DOHH2 (cell line): Measurements from ENCODE around the gene ADAMTSL5.

Experiments used
- H3F3A ChIP-seq: fragments of 200-600 bp; sonication (generic), shearing (Covaris generic); 2 replicates; pipeline ENCODE4 v1.6.0; 2016; ENCODE audit warnings: antibody characterized with exemption, mild to moderate bottlenecking; ENCODE audit not compliant: control insufficient read depth, insufficient read depth
- H3K27ac ChIP-seq: fragments of 200-600 bp; sonication (generic); 2 replicates; pipeline ENCODE4 v1.5.1; 2014; ENCODE audit warnings: low read depth, mild to moderate bottlenecking, low read length, moderate library complexity
- H3K27me3 ChIP-seq: fragments of 200-600 bp; sonication (generic); 2 replicates; pipeline ENCODE4 v1.6.1; 2014; ENCODE audit warnings: mild to moderate bottlenecking, low read length, mixed read lengths; ENCODE audit not compliant: control insufficient read depth
- H3K36me3 ChIP-seq: fragments of 200-600 bp; sonication (generic); 2 replicates; pipeline ENCODE4 v1.6.1; 2014; ENCODE audit warnings: mild to moderate bottlenecking, low read length, moderate library complexity, mixed read lengths; ENCODE audit not compliant: control insufficient read depth
- H3K4me1 ChIP-seq: fragments of 200-600 bp; sonication (generic); 2 replicates; pipeline ENCODE4 v1.6.1; 2014; ENCODE audit warnings: mild to moderate bottlenecking, low read length, mixed read lengths; ENCODE audit not compliant: control insufficient read depth
- H3K4me2 ChIP-seq: fragments of 200-600 bp; sonication (generic); 2 replicates; pipeline ENCODE4 v1.6.0; 2014; ENCODE audit warnings: mild to moderate bottlenecking, low read length, moderate library complexity
- H3K4me3 ChIP-seq: fragments of 200-600 bp; sonication (generic); 2 replicates; pipeline ENCODE4 v1.5.1; 2014; ENCODE audit warnings: mild to moderate bottlenecking, low read length, mixed read lengths
- H3K79me2 ChIP-seq: fragments of 200-600 bp; sonication (generic); 2 replicates; pipeline ENCODE4 v1.6.1; 2014; ENCODE audit warnings: mild to moderate bottlenecking, low read length, mixed read lengths; ENCODE audit not compliant: control insufficient read depth
- H3K9me2 ChIP-seq: fragments of 200-600 bp; sonication (generic); replicated peaks from 2 replicates; pipeline ENCODE4 v1.6.1; 2014; ENCODE audit warnings: mild to moderate bottlenecking, low read length, mixed read lengths; ENCODE audit not compliant: control insufficient read depth
- H3K9me3 ChIP-seq: fragments of 200-600 bp; sonication (generic); 2 replicates; pipeline ENCODE4 v1.6.1; 2014; ENCODE audit warnings: antibody characterized with exemption, low read length, mixed read lengths; ENCODE audit not compliant: control insufficient read depth, insufficient read depth
- H4K20me1 ChIP-seq: fragments of 200-600 bp; sonication (generic); 2 replicates; pipeline ENCODE4 v1.6.0; 2014; ENCODE audit warnings: low read depth, mild to moderate bottlenecking, antibody characterized with exemption, low read length, moderate library complexity; ENCODE audit not compliant: control insufficient read depth, insufficient read depth
- EZH2phosphoT487 ChIP-seq: fragments of 200-600 bp; sonication (generic); IDR thresholded peaks from 2 replicates; pipeline ENCODE4 v1.6.1; 2017; ENCODE audit warnings: borderline replicate concordance, mild to moderate bottlenecking, antibody characterized with exemption, low read length, moderate library complexity, mixed read lengths
- TF ChIP-seq, protein P1 (sequence below): fragments of 200-600 bp; sonication (generic); IDR thresholded peaks from one replicate; pipeline ENCODE4 v1.5.1; 2014; ENCODE audit warnings: antibody characterized with exemption, mild to moderate bottlenecking, low read depth, low read length; ENCODE audit not compliant: poor library complexity, severe bottlenecking

ADAMTSL5 gene

DNA sequence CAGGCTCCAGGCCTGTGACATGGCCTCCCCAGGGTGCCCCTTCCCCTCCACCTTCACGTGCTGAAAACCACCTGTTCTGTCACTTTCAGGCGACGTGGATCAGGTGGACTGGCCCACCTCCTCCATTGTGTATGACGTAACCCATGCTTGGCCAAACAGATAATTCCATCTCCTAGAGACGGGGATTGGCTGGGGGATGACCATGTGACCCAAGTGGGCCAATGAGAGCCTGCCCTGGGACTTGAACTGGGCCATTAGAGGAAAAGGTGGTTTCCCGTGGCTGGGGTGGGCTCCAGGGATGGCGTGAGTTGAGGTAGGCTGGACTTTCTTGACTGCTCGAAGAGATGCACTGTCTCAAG is 3.6 kb upstream of the ADAMTSL5 start:
- Histone ChIP-seq H3K4me2 (no peak overlapping the region), H3K27me3 (peaks cover 6% of the 10 kb centered on the region), H3K79me2 (no peaks in the 10 kb centered on the region), H3K9me2 (no peaks in the 10 kb centered on the region), H3K4me1 (peaks cover 10% of the 10 kb centered on the region), H3K36me3 (no peaks in the 10 kb centered on the region), H4K20me1 (0 out of 2 replicates have a peak, but pooled peaks cover 3% of the 10 kb centered on the region), H3F3A (no peaks in the 10 kb centered on the region), H3K4me3 (no peak overlapping the region), H3K9me3 (no peaks in the 10 kb centered on the region), H3K27ac (no peak overlapping the region)
- TF ChIP-seq EZH2phosphoT487 = no peak
- TF ChIP-seq, protein P1, sequence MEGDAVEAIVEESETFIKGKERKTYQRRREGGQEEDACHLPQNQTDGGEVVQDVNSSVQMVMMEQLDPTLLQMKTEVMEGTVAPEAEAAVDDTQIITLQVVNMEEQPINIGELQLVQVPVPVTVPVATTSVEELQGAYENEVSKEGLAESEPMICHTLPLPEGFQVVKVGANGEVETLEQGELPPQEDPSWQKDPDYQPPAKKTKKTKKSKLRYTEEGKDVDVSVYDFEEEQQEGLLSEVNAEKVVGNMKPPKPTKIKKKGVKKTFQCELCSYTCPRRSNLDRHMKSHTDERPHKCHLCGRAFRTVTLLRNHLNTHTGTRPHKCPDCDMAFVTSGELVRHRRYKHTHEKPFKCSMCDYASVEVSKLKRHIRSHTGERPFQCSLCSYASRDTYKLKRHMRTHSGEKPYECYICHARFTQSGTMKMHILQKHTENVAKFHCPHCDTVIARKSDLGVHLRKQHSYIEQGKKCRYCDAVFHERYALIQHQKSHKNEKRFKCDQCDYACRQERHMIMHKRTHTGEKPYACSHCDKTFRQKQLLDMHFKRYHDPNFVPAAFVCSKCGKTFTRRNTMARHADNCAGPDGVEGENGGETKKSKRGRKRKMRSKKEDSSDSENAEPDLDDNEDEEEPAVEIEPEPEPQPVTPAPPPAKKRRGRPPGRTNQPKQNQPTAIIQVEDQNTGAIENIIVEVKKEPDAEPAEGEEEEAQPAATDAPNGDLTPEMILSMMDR = no peak

DNA sequence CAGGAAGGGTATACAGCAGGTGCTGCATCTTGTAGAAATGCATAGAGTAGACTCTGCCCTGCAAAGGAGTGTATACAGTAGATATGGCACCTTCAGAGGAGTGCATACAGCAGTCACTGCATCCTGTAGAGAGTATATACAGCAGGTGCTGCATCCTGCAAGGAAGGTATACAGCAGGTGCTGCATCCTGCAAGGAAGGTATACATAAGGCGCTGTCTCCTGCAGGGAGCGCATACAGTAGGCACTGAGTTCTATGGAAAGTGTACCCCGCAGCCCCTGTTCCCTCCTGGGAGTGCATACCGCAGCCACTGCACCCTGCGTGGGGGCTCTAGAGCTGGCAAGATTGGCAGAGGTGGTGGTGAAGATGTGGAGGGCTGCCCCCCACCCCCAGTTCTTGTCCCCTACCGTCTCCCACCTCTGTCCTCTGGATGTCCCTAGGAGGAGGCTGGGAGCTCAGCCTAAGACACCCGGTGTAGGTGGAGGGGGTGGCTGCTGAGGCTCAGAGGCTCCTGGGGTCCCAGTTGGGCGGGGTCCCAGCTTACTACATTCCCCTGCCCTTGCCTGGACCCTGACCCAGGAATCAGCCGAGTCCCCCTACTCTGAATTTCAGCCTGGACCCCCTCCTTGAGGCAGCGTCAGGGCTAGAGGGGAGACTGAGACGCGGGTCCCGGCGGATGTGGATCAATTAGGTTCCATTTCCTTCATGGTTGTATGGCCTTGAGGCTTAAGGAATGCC is 2.3 kb upstream of the ADAMTSL5 start:
- TF ChIP-seq, protein P1 = no peak
- TF ChIP-seq EZH2phosphoT487 = no peak
- no peak overlapping the region for H3K4me2 ChIP-seq
- H3K27me3 ChIP-seq = peaks cover 16% of the 10 kb centered on the region
- no peaks in the 10 kb centered on the region for H3K9me3 ChIP-seq
- no peaks in the 10 kb centered on the region for H3K79me2 ChIP-seq
- no peaks in the 10 kb centered on the region for H3K36me3 ChIP-seq
- no peak overlapping the region for H3K27ac ChIP-seq
- 0 out of 2 replicates have a peak, but pooled peaks cover 3% of the 10 kb centered on the region for H4K20me1 ChIP-seq
- H3F3A ChIP-seq = no peaks in the 10 kb centered on the region
- peaks cover 10% of the 10 kb centered on the region for H3K4me1 ChIP-seq
- no peak overlapping the region for H3K4me3 ChIP-seq
- H3K9me2 ChIP-seq = no peaks in the 10 kb centered on the region

DNA sequence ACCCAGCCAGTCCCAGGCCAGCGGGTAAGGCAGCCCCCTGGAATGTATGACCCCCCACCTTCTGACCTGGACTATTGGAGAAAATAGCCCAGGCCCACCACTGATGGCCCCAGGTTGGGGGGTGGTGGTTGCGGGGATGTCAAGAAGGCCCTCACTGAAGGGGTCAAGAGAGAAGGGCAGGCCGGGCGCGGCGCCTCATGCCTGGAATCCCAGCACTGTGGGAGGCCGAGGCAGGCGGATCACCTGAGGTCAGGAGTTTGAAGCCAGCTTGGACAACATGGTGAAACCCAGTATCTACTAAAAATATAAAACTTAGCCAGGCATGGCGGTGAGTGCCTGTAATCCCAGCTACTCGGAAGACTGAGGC is 1.5 kb upstream of the ADAMTSL5 start:
- no peak for TF ChIP-seq EZH2phosphoT487
- TF ChIP-seq, protein P1 = no peak
- H3F3A ChIP-seq = no peaks in the 10 kb centered on the region
- 0 out of 2 replicates have a peak, but pooled peaks cover 3% of the 10 kb centered on the region for H4K20me1 ChIP-seq
- no peaks in the 10 kb centered on the region for H3K9me2 ChIP-seq
- H3K79me2 ChIP-seq = no peaks in the 10 kb centered on the region
- H3K27me3 ChIP-seq = peaks cover 22% of the 10 kb centered on the region
- no peak overlapping the region for H3K27ac ChIP-seq
- no peak overlapping the region for H3K4me2 ChIP-seq
- H3K4me1 ChIP-seq = peaks cover 10% of the 10 kb centered on the region
- no peak overlapping the region for H3K4me3 ChIP-seq
- no peaks in the 10 kb centered on the region for H3K9me3 ChIP-seq
- no peaks in the 10 kb centered on the region for H3K36me3 ChIP-seq
